GM18499 (cell line): ENCODE measurements around the gene SNCAIP.
"Not testable (repeated sequence)": the region's sequence is repeated elsewhere in the genome, so short reads cannot be mapped to it uniquely, and the experiment has no call there.

Experiments
- ATAC-seq: cut with Tn5 transposase; IDR thresholded peaks from one replicate; pipeline ENCODE4 v1.9.1; 2021; ENCODE audit warnings: moderate number of reproducible peaks; ENCODE audit not compliant: insufficient read depth, unreplicated experiment

Gene SNCAIP

DNA sequence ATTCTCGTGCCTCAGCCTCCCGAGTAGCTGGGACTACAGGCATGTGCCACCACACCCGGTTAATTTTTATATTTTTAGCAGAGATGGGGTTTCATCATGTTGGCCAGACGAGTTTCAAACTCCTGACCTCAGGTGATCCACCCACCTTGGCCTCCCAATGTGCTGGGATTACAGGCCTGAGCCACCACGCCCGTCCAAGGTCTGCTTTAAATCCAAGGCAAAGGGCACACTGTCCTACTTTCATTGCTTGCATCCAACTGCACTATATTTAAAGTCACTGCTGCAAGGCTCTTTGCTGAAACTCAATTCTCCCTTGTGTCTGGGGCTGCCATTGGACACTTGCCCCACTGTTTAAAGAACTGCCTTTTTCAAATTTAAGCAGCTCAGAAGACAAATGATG, 174.6 kb downstream of the SNCAIP start:
- ATAC-seq = not testable (repeated sequence)

DNA sequence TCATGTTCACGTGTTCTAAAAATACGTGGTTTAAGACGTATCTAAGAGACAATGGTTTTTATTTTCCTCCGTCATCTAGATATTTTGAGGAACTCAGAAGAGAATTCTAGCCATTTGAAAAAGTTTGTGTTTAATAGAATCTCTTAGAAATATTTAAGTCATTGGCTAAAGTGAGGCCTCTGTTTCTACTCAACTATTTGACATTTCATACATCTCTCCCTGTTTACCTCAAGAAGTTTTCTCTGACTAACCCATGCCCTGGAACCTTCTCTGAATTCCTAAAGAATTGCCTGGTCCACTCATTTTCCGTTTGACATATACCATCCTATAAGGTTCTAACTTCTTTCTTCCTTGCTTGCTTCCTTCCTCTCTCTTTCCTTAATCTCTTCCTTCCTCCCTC, 178.7 kb downstream of the SNCAIP start:
- ATAC-seq = no peak

DNA sequence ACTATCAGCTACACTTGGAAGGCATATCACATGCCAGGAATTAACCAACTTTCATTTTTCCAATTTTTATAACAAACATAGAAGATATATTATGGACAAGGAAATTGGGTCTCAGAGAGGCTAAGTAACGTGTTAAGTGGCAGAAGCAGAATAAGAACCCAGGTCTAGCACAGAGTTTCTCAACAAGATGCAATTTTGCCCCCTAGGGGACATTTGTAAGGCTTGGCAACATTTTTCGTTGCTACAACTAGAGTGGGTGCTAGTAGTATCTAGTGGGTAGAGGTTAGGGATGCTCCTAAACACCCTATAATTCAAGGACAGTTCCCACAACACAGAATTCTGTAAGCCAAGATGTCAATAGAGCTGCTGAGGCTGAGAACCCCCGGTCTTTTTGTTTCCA, 180.6 kb downstream of the SNCAIP start:
- no peak for ATAC-seq

DNA sequence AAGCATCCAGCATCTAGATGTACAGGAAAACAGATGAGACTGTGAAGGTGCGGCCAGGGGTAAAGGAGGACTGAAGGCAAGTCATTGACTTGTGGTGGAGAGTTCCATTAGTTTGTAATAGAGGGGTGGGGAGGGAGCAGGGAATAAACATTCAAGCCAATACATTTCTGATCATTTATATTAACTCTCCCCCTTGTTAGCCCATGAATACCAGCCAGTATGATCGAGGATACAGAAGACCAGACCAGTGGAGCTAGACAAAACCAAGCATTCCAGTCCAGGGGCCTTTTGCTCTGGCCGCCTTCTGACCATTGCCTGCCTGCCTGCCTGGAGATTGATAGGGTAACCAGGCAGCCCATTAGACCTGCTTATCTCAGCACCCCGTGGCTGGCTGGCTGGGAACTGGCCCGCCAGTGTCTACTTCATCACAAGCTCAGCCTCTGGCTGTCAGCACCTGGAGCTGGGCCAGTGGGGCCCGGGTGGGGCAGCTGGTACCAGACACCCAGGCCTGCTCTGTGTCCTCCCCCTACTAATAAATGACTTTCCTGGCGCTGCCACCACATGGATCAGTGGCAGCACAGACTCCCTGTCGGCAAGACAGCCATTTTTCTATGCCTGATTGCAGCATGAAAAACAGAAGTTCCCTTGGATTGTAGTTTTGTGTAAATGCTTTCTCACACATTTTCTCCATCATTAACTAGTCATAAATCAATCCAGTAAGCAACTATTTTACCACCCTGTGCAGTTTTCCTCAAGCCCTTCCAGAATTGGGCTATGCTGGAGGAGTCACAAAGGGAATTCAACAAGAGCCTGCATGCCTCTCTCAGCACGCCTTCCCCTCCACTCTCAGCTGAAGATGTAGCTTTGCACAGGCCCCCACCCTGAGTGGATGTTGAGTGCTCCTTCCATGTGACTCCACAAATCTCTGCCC, 181.3 kb downstream of the SNCAIP start:
- no peak for ATAC-seq

DNA sequence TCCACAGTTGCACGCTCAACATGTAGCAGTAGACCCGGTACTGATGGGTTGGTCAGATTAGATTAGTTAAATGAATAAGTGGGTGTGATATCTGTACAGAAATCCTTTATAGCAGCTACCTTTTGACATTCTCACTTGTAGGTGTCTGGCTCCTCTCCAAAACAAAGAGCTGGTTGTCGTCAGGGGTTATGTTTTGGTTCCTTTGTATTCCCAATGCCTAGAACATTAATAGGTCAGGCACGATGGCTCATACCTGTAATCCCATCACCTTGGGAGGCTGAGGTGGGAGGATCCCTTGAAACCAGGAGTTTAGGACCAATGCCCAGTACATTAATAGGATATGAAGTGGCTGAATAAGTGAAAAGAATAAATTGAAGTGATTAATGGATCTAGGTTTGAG, 182.1 kb downstream of the SNCAIP start:
- ATAC-seq = no peak

DNA sequence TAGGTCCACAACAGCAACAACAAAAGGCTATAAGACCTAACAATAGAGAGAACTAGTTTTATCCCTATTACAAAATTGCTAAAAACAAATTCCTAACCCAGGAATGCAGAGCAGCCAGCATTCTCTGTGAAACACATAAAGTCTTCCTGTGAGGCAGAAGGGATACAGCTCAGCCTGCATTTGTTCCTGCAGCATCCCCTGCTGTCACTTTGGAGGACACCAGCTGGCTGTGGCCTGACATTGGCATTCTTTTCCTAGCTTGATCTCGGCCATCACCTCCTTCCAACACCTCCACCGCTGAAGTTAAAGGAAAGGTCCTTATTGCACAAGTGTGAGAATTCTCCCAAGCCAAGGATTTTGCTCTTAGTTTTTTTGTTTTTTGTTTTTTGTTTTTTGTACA, 186.1 kb downstream of the SNCAIP start:
- ATAC-seq = no peak

DNA sequence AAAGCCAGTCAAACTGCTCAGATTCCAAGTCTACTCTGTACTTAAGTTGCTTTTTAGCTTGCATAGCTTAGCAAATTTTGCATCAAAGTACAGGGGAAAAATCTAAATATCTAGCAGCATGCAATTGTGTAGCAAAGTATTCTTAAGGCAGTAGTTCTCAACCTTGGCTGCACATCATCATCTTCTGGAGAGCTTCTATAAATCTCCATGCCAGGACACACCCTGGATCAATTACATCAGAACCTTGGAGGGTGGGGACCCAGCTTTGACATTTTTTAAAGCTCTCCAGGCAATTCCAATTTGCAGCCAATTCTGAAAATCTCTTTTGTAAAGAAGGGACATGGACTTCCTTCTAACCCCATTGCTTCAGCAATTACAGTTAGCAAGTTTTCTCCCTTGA, 187.5 kb downstream of the SNCAIP start:
- ATAC-seq = no peak

DNA sequence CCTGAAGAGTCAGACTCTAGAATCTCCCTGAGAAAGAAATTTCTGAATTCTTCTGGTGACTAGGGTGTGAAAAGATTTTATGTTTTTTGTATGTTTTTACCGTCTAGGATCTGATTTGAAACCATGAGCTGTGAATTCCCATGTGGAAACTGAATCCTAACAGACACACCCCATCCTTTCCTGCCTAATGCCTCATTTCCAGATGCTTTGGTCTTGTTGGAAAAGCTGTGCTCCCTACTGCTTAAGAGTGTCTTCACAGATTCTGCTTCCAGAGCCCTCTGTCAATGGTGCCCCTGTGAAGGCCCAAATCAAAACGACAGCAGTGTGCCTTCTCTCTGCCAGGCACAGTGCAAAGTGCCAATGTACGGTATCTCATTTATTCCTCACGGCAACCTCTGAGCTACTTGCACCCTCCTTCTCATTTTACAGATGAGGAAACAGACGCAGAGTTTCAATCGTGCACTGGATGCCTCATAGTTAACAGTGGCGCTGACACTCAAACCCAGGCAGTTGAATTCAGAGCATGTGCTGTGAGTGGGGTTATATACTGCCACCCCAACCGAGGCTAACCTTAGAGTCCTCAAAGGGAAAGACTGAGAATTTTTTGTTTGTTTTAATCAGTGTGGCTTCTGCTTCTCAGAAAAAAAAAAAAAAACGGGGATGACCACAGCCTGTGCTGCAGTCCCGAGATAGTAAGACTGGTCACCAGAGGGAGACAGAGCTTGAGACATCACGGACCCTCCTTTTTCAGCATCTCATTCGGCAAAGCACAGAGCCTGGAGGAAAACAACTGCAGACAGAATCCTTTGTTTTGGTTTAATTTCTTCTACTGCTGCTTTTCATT, 188.4 kb downstream of the SNCAIP start:
- ATAC-seq = no peak

DNA sequence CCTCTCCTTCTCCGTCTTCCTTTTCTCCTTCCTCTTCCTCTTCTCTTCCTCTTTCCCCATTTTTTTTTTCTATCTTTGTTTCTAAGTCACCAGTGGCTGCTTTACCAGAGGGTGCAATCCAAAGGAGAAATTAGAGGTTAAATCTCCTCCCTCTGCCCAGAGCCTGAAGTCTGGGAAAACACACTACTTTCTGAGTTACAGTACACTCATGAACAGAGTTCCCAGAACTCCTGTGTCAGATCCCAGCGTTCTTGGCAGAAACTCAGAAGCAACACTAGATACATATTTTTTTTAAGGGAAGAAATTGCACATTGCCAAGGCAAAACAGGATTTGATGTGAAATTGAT, 189.0 kb downstream of the SNCAIP start:
- no peak for ATAC-seq

DNA sequence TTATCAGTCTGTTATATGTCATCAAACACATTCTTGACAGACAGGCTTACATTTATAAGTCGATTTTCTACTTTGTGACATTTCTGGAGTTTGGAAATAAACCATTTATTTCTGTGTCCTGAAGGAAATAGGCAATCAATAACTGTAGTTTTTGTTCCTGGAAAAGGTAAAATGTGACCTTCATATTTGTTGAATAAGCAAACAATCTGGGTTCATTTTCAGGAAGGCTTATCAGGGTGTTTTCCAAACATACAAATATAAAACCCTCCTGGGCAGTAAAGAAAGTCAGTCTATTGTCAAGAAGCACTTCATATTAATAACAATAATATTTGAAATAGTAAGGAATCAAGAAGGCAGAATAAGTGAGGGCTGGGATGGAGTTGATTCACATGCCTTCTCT, 195.0 kb downstream of the SNCAIP start:
- ATAC-seq = no peak

DNA sequence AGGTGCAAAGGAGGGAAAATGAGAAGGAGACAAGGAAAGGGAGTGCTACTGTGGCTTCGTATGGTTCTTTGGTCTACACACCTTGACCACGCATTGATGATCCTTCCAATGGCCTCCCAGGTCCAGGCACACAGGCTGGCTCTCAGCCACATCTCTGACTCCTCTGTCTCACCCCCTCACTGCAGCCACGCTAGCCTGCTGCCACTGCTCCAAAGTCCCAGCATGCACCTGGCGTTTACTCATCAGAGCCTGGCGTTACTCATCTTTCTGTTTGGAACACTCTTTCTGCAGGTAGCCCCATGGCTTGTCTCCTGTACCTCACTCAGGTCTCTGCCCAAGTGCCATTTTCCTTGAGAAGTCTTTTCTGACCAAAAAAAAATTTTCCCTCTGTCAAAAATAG, 195.5 kb downstream of the SNCAIP start:
- ATAC-seq = no peak

DNA sequence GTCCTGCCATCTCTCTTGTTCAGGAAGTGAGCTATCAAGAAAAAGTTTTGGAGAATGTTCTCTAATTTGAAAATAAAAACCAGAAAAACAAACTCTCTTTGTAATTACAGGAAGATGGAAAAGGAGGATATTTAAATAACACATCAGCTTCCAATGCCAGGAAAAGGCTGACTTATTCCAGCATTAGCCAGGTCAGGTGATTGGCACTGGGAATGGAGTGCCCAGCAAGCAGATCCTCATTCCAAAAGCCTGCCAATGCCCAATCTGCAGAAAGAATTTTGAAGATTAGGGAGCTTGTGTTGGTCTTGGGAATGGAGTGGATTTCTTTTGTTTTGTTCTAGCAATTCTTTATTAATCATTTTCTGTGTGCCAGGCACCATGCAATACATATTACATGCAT, 196.6 kb downstream of the SNCAIP start:
- ATAC-seq = no peak
